Measurements from ENCODE around the gene YJU2. TPM values are rescaled to one million over a fixed set of nuclear protein-coding genes. Genes with fewer than 3 reads are reported as not detected.

The YJU2 gene
- polyA plus RNA-seq, 4 donors: 22.8 to 31.0 (median 29.0) TPM

DNA sequence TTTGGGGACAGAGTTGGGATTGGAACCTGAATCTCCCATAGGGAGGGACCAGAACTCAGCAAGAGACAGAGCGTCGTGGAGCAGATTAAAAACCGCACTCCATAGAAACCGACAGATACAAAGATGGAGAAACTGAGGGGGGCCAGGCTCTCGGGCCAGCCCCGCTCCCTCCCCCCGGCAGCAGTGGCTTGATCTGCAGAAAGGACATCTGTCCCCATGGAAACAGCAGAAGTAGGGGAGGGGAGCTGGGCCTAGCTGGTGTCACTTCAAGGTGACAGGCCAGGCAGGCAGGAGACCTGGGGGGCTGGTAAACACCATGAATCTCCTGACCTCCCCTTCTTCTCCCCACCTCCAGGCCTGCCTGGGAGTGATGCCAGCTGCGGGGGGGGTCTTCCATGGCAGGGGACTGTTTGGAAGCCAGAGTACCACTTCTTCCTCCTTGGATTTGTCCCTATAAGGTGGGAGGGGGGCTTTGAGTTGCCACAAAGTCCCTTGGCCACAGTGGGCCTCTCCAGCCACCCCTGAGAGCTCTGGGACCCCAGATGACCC lies 44.4 kb downstream of the YJU2 start:
- 69 to 87% (median 85%) methylated on average over 8 of the region's 8 CpGs for WGBS, 3 donors
- no peaks in the 10 kb centered on the region for H3K9me3 ChIP-seq (ENCODE audit: control insufficient read depth in 2 of 2, insufficient read depth in 1 of 2, low read depth in 1 of 2, low read length in 1 of 2)
- H3K27me3 ChIP-seq (ENCODE audit: control insufficient read depth in 3 of 3, insufficient read depth in 3 of 3, low read length in 3 of 3): no peaks in the 10 kb centered on the region
- DNase-seq (no peak), FAIRE-seq (no peak)
- H3K4me3 ChIP-seq (ENCODE audit: low read depth in 1 of 3, low read length in 3 of 3): no peak overlapping the region
- H3K27ac ChIP-seq (ENCODE audit: low read depth in 1 of 3, low read length in 2 of 3): no peak overlapping the region
- peaks cover 0 to 3% (median 0%) of the 10 kb centered on the region in 3 donors for H3K36me3 ChIP-seq (ENCODE audit: control insufficient read depth in 3 of 3, insufficient read depth in 2 of 3, low read depth in 1 of 3, low read length in 3 of 3)
- no peaks in the 10 kb centered on the region for H3K4me1 ChIP-seq (ENCODE audit: control insufficient read depth in 3 of 3, insufficient read depth in 2 of 3, low read depth in 1 of 3, low read length in 2 of 3)

DNA sequence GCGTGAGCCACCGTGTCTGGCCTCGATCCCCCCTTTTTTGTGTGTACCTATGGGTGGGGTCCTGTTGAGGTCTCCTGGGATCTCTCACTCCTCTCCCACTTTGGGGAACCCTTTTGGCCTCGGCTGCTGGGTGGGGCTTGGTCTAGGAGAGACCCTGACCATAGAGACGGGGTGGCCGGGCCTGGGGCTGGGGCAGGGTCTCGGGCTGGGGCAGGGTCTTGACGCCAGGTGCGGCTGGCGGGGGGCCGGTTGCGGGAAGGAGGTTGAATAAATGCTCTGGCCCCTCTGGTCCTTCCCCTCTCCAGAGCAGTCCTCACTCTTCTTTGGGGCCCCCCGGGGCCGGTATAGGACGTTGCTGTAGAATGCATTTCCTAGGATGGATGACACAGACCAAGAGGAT lies 45.6 kb downstream of the YJU2 start:
- FAIRE-seq (no peak), DNase-seq (no peak)
- no peak overlapping the region for H3K4me3 ChIP-seq (ENCODE audit: low read depth in 1 of 3, low read length in 3 of 3)
- H3K4me1 ChIP-seq (ENCODE audit: control insufficient read depth in 3 of 3, insufficient read depth in 2 of 3, low read depth in 1 of 3, low read length in 2 of 3): no peaks in the 10 kb centered on the region
- no peak overlapping the region for H3K27ac ChIP-seq (ENCODE audit: low read depth in 1 of 3, low read length in 2 of 3)
- H3K36me3 ChIP-seq (ENCODE audit: control insufficient read depth in 3 of 3, insufficient read depth in 2 of 3, low read depth in 1 of 3, low read length in 3 of 3): peaks cover 0 to 3% (median 0%) of the 10 kb centered on the region in 3 donors
- H3K27me3 ChIP-seq (ENCODE audit: control insufficient read depth in 3 of 3, insufficient read depth in 3 of 3, low read length in 3 of 3): no peaks in the 10 kb centered on the region
- WGBS, 3 donors: 78 to 85% (median 78%) methylated on average over 9 to 15 of the region's 15 CpGs
- no peaks in the 10 kb centered on the region for H3K9me3 ChIP-seq (ENCODE audit: control insufficient read depth in 2 of 2, insufficient read depth in 1 of 2, low read depth in 1 of 2, low read length in 1 of 2)

DNA sequence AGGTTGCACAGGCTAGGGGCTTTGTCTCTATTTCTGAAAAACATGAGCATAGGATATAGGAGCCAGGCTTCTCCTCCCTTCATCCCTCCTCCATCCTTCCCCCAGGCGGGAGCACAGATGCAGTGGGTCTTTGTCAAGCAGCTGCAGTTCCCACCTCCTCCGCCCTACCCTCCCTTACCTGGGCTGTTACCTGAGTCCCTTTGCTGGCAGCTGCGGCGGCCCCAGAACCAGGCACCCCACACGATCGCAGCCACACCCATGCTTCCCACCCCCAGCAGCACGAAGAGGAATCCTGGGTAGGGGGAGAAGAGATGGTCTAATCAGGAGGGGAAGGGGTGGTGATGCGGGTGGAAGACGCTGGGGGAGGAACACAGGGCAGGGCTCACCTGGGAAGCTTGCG lies 47.5 kb downstream of the YJU2 start:
- WGBS, 3 donors: 37 to 51% (median 40%) methylated on average over 10 of the region's 10 CpGs
- DNase-seq (no peak), FAIRE-seq (no peak)
- H3K27me3 ChIP-seq (ENCODE audit: control insufficient read depth in 3 of 3, insufficient read depth in 3 of 3, low read length in 3 of 3): no peaks in the 10 kb centered on the region
- H3K4me3 ChIP-seq (ENCODE audit: low read depth in 1 of 3, low read length in 3 of 3): no peak overlapping the region
- H3K27ac ChIP-seq (ENCODE audit: low read depth in 1 of 3, low read length in 2 of 3): no peak overlapping the region
- H3K36me3 ChIP-seq (ENCODE audit: control insufficient read depth in 3 of 3, insufficient read depth in 2 of 3, low read depth in 1 of 3, low read length in 3 of 3): peaks cover 0 to 3% (median 0%) of the 10 kb centered on the region in 3 donors
- no peaks in the 10 kb centered on the region for H3K9me3 ChIP-seq (ENCODE audit: control insufficient read depth in 2 of 2, insufficient read depth in 1 of 2, low read depth in 1 of 2, low read length in 1 of 2)
- H3K4me1 ChIP-seq (ENCODE audit: control insufficient read depth in 3 of 3, insufficient read depth in 2 of 3, low read depth in 1 of 3, low read length in 2 of 3): no peaks in the 10 kb centered on the region

DNA sequence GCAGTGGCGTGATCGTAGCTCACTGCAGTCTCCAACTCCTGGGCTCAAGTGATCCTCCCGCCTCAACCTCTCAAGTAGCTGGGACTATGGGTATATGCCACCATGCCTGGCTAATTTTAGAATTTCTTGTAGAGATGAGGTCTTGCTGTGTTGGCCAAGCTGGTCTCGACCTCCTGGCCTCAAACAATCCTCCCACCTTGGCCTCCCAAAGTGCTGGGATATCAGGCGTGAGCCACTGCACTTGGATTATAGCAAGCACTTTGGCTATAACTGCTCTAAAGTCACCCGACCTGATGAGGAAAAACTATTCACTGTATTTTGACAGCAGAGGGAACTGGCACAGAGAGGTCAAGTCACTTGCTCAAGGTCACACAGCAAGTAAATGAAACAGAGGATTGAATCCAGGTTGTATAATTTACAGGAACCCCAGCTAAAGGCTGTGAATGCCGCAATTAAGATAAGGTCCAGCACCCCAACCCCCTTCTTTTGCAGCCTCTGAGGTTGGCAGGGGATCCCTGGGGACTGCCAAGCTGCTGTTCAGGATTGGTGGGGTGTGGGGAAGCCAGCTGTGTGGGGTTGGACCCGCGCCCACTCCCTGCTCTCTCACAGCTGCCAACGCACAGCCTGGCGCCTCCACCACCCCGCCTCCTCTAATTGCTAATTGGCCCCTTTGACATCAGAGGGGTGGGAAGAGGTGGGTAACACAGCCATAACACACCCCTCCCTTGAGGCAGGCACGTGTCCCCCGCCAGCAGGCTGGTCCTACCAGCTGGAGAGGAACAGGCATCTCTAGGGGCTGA lies 49.3 kb downstream of the YJU2 start:
- DNase-seq: peak in 1 of 2 donors; percentile 21
- no peaks in the 10 kb centered on the region for H3K27me3 ChIP-seq (ENCODE audit: control insufficient read depth in 3 of 3, insufficient read depth in 3 of 3, low read length in 3 of 3)

DNA sequence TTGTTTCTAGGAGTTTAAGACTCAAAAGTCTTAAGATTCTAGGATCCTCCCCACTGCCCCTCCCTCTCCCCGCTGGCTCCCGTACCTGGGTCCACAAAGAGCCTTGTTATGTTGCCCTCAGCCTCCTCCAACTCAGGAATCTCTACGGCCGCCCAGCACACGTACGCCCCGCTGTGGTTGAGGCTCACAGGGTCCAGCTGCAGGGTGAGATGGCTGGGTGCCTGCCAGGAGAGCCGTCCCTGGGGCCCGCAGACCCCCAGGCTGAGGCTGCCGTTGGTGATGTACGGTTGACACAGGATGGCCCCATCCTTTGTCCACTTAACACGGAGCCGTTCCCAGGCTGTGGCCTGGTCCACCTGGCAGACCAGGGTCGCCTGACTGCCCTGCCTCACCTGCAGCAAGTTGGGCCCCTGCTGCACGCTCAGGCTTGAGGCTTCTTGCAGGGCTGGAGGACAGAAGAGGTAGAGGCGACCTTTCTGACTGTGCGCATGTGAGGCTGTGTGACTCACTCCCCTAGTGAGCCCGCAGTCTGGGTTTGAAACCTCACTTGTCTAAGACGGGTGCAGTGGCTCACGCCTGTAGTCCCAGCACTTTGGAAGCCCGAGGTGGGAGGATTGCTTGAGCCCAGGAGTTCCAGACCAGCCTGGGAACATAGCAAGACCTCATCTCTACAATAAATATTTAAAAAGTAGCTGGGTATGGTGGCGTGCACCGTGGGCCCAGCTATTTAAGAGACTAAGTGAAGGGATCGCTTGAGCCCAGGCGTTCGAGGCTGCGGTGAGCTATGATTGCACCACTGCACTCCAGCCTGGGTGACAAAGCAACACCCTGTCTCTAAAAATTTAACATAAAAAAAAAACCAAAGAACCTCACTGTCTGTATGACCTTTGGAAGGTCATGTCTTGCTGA lies 51.3 kb downstream of the YJU2 start:
- FAIRE-seq (no peak), DNase-seq (peak in 1 of 2 donors; percentile 22)
- Histone ChIP-seq H3K36me3 (ENCODE audit: control insufficient read depth in 3 of 3, insufficient read depth in 2 of 3, low read depth in 1 of 3, low read length in 3 of 3) (no peaks in the 10 kb centered on the region), H3K27me3 (ENCODE audit: control insufficient read depth in 3 of 3, insufficient read depth in 3 of 3, low read length in 3 of 3) (no peaks in the 10 kb centered on the region), H3K4me1 (ENCODE audit: control insufficient read depth in 3 of 3, insufficient read depth in 2 of 3, low read depth in 1 of 3, low read length in 2 of 3) (no peaks in the 10 kb centered on the region), H3K9me3 (ENCODE audit: control insufficient read depth in 2 of 2, insufficient read depth in 1 of 2, low read depth in 1 of 2, low read length in 1 of 2) (no peaks in the 10 kb centered on the region), H3K4me3 (ENCODE audit: low read depth in 1 of 3, low read length in 3 of 3) (peak overlapping the region in 1 of 3 donors; percentile 32), H3K27ac (ENCODE audit: low read depth in 1 of 3, low read length in 2 of 3) (no peak overlapping the region)
- 71 to 74% (median 72%) methylated on average over 27 of the region's 27 CpGs for WGBS, 3 donors

More for the DNA sequence above, 49.3 kb downstream of the YJU2 start:
- Histone ChIP-seq H3K27ac (ENCODE audit: low read depth in 1 of 3, low read length in 2 of 3) (no peak overlapping the region), H3K4me1 (ENCODE audit: control insufficient read depth in 3 of 3, insufficient read depth in 2 of 3, low read depth in 1 of 3, low read length in 2 of 3) (no peaks in the 10 kb centered on the region), H3K36me3 (ENCODE audit: control insufficient read depth in 3 of 3, insufficient read depth in 2 of 3, low read depth in 1 of 3, low read length in 3 of 3) (no peaks in the 10 kb centered on the region), H3K4me3 (ENCODE audit: low read depth in 1 of 3, low read length in 3 of 3) (no peak overlapping the region), H3K9me3 (ENCODE audit: control insufficient read depth in 2 of 2, insufficient read depth in 1 of 2, low read depth in 1 of 2, low read length in 1 of 2) (no peaks in the 10 kb centered on the region)
- FAIRE-seq: no peak
- 26 to 40% (median 38%) methylated on average over 12 to 14 of the region's 14 CpGs for WGBS, 3 donors

GRCh38 chr19:4298810-4299550 lies 52.1 kb downstream of the YJU2 start:
- no peak for FAIRE-seq
- Histone ChIP-seq H3K27me3 (ENCODE audit: control insufficient read depth in 3 of 3, insufficient read depth in 3 of 3, low read length in 3 of 3) (no peaks in the 10 kb centered on the region), H3K27ac (ENCODE audit: low read depth in 1 of 3, low read length in 2 of 3) (no peak overlapping the region)

DNA sequence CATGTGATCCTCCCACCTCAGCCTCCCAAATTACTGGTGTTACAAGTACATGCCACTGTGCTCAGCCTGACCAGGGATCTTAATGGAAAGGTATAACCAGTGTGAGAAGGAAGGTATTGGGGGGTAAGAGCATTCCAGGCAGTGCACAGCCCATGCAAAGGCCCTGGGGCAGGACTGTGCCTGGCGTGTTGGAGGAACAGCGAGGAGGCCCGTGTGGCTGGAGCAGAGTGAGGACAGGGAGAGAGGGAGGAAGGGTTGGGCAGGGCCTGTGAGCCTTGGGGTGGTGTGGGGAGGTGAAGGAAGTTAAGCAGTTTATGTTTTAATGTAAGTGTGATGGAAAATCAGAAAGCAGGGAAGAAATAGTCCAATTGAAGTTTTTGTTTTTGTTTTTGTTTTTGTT lies 53.7 kb downstream of the YJU2 start:
- H3K36me3 ChIP-seq (ENCODE audit: control insufficient read depth in 3 of 3, insufficient read depth in 2 of 3, low read depth in 1 of 3, low read length in 3 of 3): no peaks in the 10 kb centered on the region
- H3K27ac ChIP-seq (ENCODE audit: low read depth in 1 of 3, low read length in 2 of 3): no peak overlapping the region
- peaks cover 0 to 4% (median 0%) of the 10 kb centered on the region in 3 donors for H3K4me1 ChIP-seq (ENCODE audit: control insufficient read depth in 3 of 3, insufficient read depth in 2 of 3, low read depth in 1 of 3, low read length in 2 of 3)
- H3K27me3 ChIP-seq (ENCODE audit: control insufficient read depth in 3 of 3, insufficient read depth in 3 of 3, low read length in 3 of 3): peaks cover 0 to 5% (median 0%) of the 10 kb centered on the region in 3 donors
- no peak for FAIRE-seq
- no peak overlapping the region for H3K4me3 ChIP-seq (ENCODE audit: low read depth in 1 of 3, low read length in 3 of 3)
- no peaks in the 10 kb centered on the region for H3K9me3 ChIP-seq (ENCODE audit: control insufficient read depth in 2 of 2, insufficient read depth in 1 of 2, low read depth in 1 of 2, low read length in 1 of 2)
- DNase-seq: no peak
- 88 to 95% (median 89%) methylated on average over 3 of the region's 3 CpGs for WGBS, 3 donors

More at GRCh38 chr19:4298810-4299550, 52.1 kb downstream of the YJU2 start:
- Histone ChIP-seq H3K4me1 (ENCODE audit: control insufficient read depth in 3 of 3, insufficient read depth in 2 of 3, low read depth in 1 of 3, low read length in 2 of 3) (no peaks in the 10 kb centered on the region), H3K36me3 (ENCODE audit: control insufficient read depth in 3 of 3, insufficient read depth in 2 of 3, low read depth in 1 of 3, low read length in 3 of 3) (no peaks in the 10 kb centered on the region), H3K9me3 (ENCODE audit: control insufficient read depth in 2 of 2, insufficient read depth in 1 of 2, low read depth in 1 of 2, low read length in 1 of 2) (no peaks in the 10 kb centered on the region), H3K4me3 (ENCODE audit: low read depth in 1 of 3, low read length in 3 of 3) (no peak overlapping the region)
- DNase-seq: no peak
- WGBS, 3 donors: 71 to 87% (median 82%) methylated on average over 8 of the region's 8 CpGs

All from small intestine (tissue), 7 donors.